Measurements from ENCODE around the gene SDHAF2. TPM values are rescaled to one million over a fixed set of nuclear protein-coding genes. Genes with fewer than 3 reads are reported as not detected.

Gene SDHAF2
- total and polyA plus RNA-seq, 9 of the 15 experiments (the other 6 are each of a cell fraction or from before 2014, with no cell fraction given): 21.2 to 144 (median 40.4) TPM

- TF ChIP-seq, protein P1, sequence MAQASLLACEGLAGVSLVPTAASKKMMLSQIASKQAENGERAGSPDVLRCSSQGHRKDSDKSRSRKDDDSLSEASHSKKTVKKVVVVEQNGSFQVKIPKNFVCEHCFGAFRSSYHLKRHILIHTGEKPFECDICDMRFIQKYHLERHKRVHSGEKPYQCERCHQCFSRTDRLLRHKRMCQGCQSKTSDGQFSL (CRISPR knock-in tag; IDR thresholded peaks at IDR 0.05): no peak
- TF ChIP-seq, protein P1 (tag; IDR thresholded peaks at IDR 0.05): no peak
- TF ChIP-seq MYC (IDR thresholded peaks at IDR 0.05; ENCODE audit: low read depth, low read length) (peak; percentile 19; the same call in 1 of the 2 replicates), MYC (CRISPR knock-in tag; IDR thresholded peaks at IDR 0.05; ENCODE audit: borderline replicate concordance, low read depth) (no peak), GATAD2B (IDR thresholded peaks at IDR 0.05; ENCODE audit: borderline replicate concordance) (no peak), ZNF57 (CRISPR knock-in tag; IDR thresholded peaks at IDR 0.05) (no peak), ZNF175 (CRISPR knock-in tag; IDR thresholded peaks at IDR 0.05; ENCODE audit: low read depth) (no peak), HDAC2 (IDR thresholded peaks at IDR 0.05) (no peak), ZNF263 (CRISPR knock-in tag; IDR thresholded peaks at IDR 0.05; ENCODE audit: borderline replicate concordance) (no peak), GTF2A2 (tag; IDR thresholded peaks at IDR 0.05) (no peak), ZNF436 (CRISPR knock-in tag; IDR thresholded peaks at IDR 0.05) (no peak), ZNF316 (IDR thresholded peaks at IDR 0.05) (no peak)
- TF ChIP-seq, protein P2, sequence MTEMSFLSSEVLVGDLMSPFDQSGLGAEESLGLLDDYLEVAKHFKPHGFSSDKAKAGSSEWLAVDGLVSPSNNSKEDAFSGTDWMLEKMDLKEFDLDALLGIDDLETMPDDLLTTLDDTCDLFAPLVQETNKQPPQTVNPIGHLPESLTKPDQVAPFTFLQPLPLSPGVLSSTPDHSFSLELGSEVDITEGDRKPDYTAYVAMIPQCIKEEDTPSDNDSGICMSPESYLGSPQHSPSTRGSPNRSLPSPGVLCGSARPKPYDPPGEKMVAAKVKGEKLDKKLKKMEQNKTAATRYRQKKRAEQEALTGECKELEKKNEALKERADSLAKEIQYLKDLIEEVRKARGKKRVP (CRISPR knock-in tag; IDR thresholded peaks at IDR 0.05): no peak
- TF ChIP-seq, protein P3, sequence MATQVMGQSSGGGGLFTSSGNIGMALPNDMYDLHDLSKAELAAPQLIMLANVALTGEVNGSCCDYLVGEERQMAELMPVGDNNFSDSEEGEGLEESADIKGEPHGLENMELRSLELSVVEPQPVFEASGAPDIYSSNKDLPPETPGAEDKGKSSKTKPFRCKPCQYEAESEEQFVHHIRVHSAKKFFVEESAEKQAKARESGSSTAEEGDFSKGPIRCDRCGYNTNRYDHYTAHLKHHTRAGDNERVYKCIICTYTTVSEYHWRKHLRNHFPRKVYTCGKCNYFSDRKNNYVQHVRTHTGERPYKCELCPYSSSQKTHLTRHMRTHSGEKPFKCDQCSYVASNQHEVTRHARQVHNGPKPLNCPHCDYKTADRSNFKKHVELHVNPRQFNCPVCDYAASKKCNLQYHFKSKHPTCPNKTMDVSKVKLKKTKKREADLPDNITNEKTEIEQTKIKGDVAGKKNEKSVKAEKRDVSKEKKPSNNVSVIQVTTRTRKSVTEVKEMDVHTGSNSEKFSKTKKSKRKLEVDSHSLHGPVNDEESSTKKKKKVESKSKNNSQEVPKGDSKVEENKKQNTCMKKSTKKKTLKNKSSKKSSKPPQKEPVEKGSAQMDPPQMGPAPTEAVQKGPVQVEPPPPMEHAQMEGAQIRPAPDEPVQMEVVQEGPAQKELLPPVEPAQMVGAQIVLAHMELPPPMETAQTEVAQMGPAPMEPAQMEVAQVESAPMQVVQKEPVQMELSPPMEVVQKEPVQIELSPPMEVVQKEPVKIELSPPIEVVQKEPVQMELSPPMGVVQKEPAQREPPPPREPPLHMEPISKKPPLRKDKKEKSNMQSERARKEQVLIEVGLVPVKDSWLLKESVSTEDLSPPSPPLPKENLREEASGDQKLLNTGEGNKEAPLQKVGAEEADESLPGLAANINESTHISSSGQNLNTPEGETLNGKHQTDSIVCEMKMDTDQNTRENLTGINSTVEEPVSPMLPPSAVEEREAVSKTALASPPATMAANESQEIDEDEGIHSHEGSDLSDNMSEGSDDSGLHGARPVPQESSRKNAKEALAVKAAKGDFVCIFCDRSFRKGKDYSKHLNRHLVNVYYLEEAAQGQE (IDR thresholded peaks at IDR 0.05; ENCODE audit: borderline replicate concordance): peak; percentile 9; the same call in 1 of the 2 replicates
- TF ChIP-seq, protein P3 (CRISPR knock-in tag; IDR thresholded peaks at IDR 0.05; ENCODE audit: low read depth): no peak
- TF ChIP-seq, protein P4, sequence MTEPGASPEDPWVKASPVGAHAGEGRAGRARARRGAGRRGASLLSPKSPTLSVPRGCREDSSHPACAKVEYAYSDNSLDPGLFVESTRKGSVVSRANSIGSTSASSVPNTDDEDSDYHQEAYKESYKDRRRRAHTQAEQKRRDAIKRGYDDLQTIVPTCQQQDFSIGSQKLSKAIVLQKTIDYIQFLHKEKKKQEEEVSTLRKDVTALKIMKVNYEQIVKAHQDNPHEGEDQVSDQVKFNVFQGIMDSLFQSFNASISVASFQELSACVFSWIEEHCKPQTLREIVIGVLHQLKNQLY (CRISPR knock-in tag; conservative IDR thresholded peaks at IDR 0.05): no peak
These were observed 52.6 kb downstream of the SDHAF2 start (continued) for GRCh38 chr11:61482513-61482912.
